H9 (cell line): ENCODE data around the gene TRIM17. TPM values are rescaled to one million over a fixed set of nuclear protein-coding genes. Genes with fewer than 3 reads are reported as not detected.

ENCODE experiments used
- DNase-seq: peaks from one replicate; pipeline ENCODE4 v3.0.0-alpha.2; 2017
- H2AFZ ChIP-seq: one replicate; pipeline ENCODE4 v1.6.1; 2013; ENCODE audit warnings: mild to moderate bottlenecking, low read length, control low read depth, moderate library complexity
- H2AK5ac ChIP-seq: 2 replicates; pipeline ENCODE4 v1.6.1; 2013; ENCODE audit warnings: low read length, control low read depth, mixed read lengths; ENCODE audit not compliant: insufficient read length
- H2BK120ac ChIP-seq: one replicate; pipeline ENCODE4 v1.6.1; 2013; ENCODE audit warnings: low read depth, mild to moderate bottlenecking, low read length, control low read depth, inconsistent platforms; ENCODE audit not compliant: poor library complexity, severe bottlenecking
- H2BK12ac ChIP-seq: 2 replicates; pipeline ENCODE4 v1.6.1; 2013; ENCODE audit warnings: low read length, control low read depth, mixed read lengths, low read depth; ENCODE audit not compliant: insufficient read length
- H2BK15ac ChIP-seq: 2 replicates; pipeline ENCODE4 v1.6.1; 2013; ENCODE audit warnings: low read depth, low read length, control low read depth
- H2BK20ac ChIP-seq: one replicate; pipeline ENCODE4 v1.6.1; 2013; ENCODE audit warnings: low read depth, mild to moderate bottlenecking, low read length, control low read depth, inconsistent platforms; ENCODE audit not compliant: poor library complexity, severe bottlenecking
- H2BK5ac ChIP-seq: 2 replicates; pipeline ENCODE4 v1.6.1; 2013; ENCODE audit warnings: low read length, control low read depth, mixed read lengths; ENCODE audit not compliant: insufficient read length
- H3K14ac ChIP-seq: 2 replicates; pipeline ENCODE4 v1.6.1; 2013; ENCODE audit warnings: low read length, control low read depth; ENCODE audit not compliant: insufficient read depth
- H3K18ac ChIP-seq: 2 replicates; pipeline ENCODE4 v1.6.1; 2013; ENCODE audit warnings: low read depth, mild to moderate bottlenecking, mixed read lengths, low read length, control low read depth; ENCODE audit not compliant: insufficient read length
- H3K23ac ChIP-seq: 2 replicates; pipeline ENCODE4 v1.6.1; 2013; ENCODE audit warnings: low read length, control low read depth, mixed read lengths, low read depth; ENCODE audit not compliant: insufficient read length
- H3K23me2 ChIP-seq: 2 replicates; pipeline ENCODE4 v1.6.1; 2013; ENCODE audit warnings: low read depth, mild to moderate bottlenecking, mixed read lengths, low read length, control low read depth; ENCODE audit not compliant: insufficient read length, poor library complexity, severe bottlenecking
- H3K27ac ChIP-seq: 2 replicates; pipeline ENCODE4 v1.5.1; 2013; ENCODE audit warnings: low read length, control low read depth, mixed read lengths, low read depth; ENCODE audit not compliant: insufficient read length
- H3K27me3 ChIP-seq: 2 replicates; pipeline ENCODE4 v1.6.1; 2013; ENCODE audit warnings: low read length, control low read depth, inconsistent platforms; ENCODE audit not compliant: insufficient read depth
- H3K4ac ChIP-seq: 2 replicates; pipeline ENCODE4 v1.6.1; 2013; ENCODE audit warnings: low read depth, mild to moderate bottlenecking, control low read depth, inconsistent platforms, low read length, moderate library complexity
- H3K4me1 ChIP-seq: 2 replicates; pipeline ENCODE4 v1.6.1; 2013; ENCODE audit warnings: low read length, control low read depth, inconsistent platforms; ENCODE audit not compliant: insufficient read depth
- H3K4me2 ChIP-seq: 2 replicates; pipeline ENCODE4 v1.6.1; 2013; ENCODE audit warnings: low read length, control low read depth, mixed read lengths; ENCODE audit not compliant: insufficient read length, insufficient read depth
- H3K56ac ChIP-seq: 2 replicates; pipeline ENCODE4 v1.6.1; 2013; ENCODE audit warnings: low read depth, mild to moderate bottlenecking, mixed read lengths, low read length, control low read depth; ENCODE audit not compliant: insufficient read length
- H3K79me1 ChIP-seq: 2 replicates; pipeline ENCODE4 v1.6.1; 2013; ENCODE audit warnings: low read depth, mild to moderate bottlenecking, moderate library complexity, low read length, control low read depth, inconsistent platforms; ENCODE audit not compliant: insufficient read depth, poor library complexity, severe bottlenecking
- H3K79me2 ChIP-seq: 2 replicates; pipeline ENCODE4 v1.6.1; 2013; ENCODE audit warnings: low read length, control low read depth, inconsistent platforms; ENCODE audit not compliant: insufficient read depth
- H3K9ac ChIP-seq: 2 replicates; pipeline ENCODE4 v1.6.1; 2013; ENCODE audit warnings: low read length, control low read depth, mixed read lengths; ENCODE audit not compliant: insufficient read length; ENCODE audit errors: extremely low read depth
- H3K9me3 ChIP-seq: one replicate; pipeline ENCODE4 v1.6.1; 2013; ENCODE audit warnings: low read depth, low read length, inconsistent platforms; ENCODE audit not compliant: control insufficient read depth
- H3T11ph ChIP-seq: one replicate; pipeline ENCODE4 v1.6.1; 2013; ENCODE audit warnings: mild to moderate bottlenecking, low read length, control low read depth, inconsistent platforms
- H4K20me1 ChIP-seq: one replicate; pipeline ENCODE4 v1.6.1; 2013; ENCODE audit not compliant: control insufficient read depth, insufficient read length, insufficient read depth
- H4K5ac ChIP-seq: 2 replicates; pipeline ENCODE4 v1.6.1; 2013; ENCODE audit warnings: low read depth, mild to moderate bottlenecking, mixed read lengths, low read length, control low read depth; ENCODE audit not compliant: insufficient read length
- H4K8ac ChIP-seq: replicated peaks from 2 replicates; pipeline ENCODE4 v1.6.1; 2013; ENCODE audit warnings: low read length, control low read depth, mixed read lengths, low read depth; ENCODE audit not compliant: insufficient read length
- H4K91ac ChIP-seq: 2 replicates; pipeline ENCODE4 v1.6.1; 2013; ENCODE audit warnings: low read depth, mild to moderate bottlenecking, moderate library complexity, mixed read lengths, low read length, control low read depth; ENCODE audit not compliant: insufficient read length
- H3K27ac Mint-ChIP-seq, 3 experiments: 2 replicates in 2 of 3; 3 replicates in 1 of 3; pipeline ENCODE4 v1.8.0; 2020 to 2021; ENCODE audit warnings: mixed read lengths in 3 of 3, mild to moderate bottlenecking in 1 of 3, moderate library complexity in 1 of 3
- H3K27me3 Mint-ChIP-seq: 2 replicates; pipeline ENCODE4 v1.8.0; 2021; ENCODE audit warnings: low read depth, mild to moderate bottlenecking, moderate library complexity, mixed read lengths
- H3K36me3 Mint-ChIP-seq, 3 experiments: 2 replicates in 2 of 3; 3 replicates in 1 of 3; pipeline ENCODE4 v1.8.0; 2020 to 2021; ENCODE audit warnings: low read depth in 3 of 3, mixed read lengths in 3 of 3; ENCODE audit not compliant: insufficient read depth in 1 of 3
- H3K4me1 Mint-ChIP-seq, 2 experiments: 2 replicates each; pipeline ENCODE4 v1.8.0; 2020; ENCODE audit warnings: mixed read lengths in 2 of 2
- H3K4me3 Mint-ChIP-seq, 2 experiments: 2 replicates in 1 of 2; 3 replicates in 1 of 2; pipeline ENCODE4 v1.8.0; 2020 to 2021; ENCODE audit warnings: mild to moderate bottlenecking in 2 of 2, mixed read lengths in 2 of 2, moderate library complexity in 1 of 2
- H3K9me3 Mint-ChIP-seq, 2 experiments: 2 replicates in 1 of 2; 3 replicates in 1 of 2; pipeline ENCODE4 v1.8.0; 2020; ENCODE audit warnings: mild to moderate bottlenecking in 2 of 2, mixed read lengths in 2 of 2, moderate library complexity in 1 of 2
- whole genome bisulfite sequencing: extraction: QIAGEN DNeasy Blood & Tissue Kit; methylation state at CpG from one replicate; pipeline ENCODE4 v1.1.7; 2013; ENCODE audit warnings: missing lambda C conversion rate, low lambda C conversion rate, mixed read lengths; ENCODE audit not compliant: insufficient read length; ENCODE audit errors: extremely low coverage; 5-methylcytosine and 5-hydroxymethylcytosine counted together
- total RNA-seq: library from RNA; stranded (reverse); gene quantifications from 2 replicates; pipeline ENCODE4 v1.2.1, GENCODE V29; 2021
- TF ChIP-seq, protein P1 (sequence below): fragments of 200-600 bp; sonication (generic); conservative IDR thresholded peaks from 3 replicates; pipeline ENCODE4 v1.8.0; 2021; ENCODE audit warnings: antibody characterized with exemption, mild to moderate bottlenecking

The TRIM17 gene
- total RNA-seq, 1 experiment from 2014 or later, result 2.8 TPM

DNA sequence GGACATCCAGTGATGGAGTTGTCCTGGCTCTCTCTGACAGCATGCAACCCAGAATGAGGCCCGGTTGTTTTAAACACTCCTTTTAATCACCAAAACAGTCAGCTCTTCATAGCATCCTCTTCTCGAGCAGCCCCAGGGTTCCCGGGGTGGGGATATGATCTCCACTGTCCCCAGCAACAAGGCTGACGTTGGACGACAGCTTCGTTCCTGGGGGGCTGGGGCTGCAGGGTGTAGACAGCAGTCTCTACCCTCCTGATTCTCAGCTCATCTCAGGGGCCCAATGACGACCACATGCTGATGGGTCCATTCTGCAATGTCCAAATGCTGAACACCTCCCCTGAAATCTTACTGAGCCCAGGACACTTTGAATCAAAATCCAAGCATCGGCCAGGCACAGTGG lies 37.0 kb downstream of the TRIM17 start:
- Mint-ChIP-seq H3K27ac (no peak overlapping the region), H3K36me3 (no peaks in the 10 kb centered on the region), H3K9me3 (no peaks in the 10 kb centered on the region), H3K27me3 (peaks cover 63% of the 10 kb centered on the region), H3K4me1 (peaks cover 9 to 17% of the 10 kb centered on the region in 2 experiments), H3K4me3 (peak overlapping the region in 1 of 2 experiments; percentile 90; a peak in 4 of 5 replicates)
- Histone ChIP-seq H4K8ac (no peak overlapping the region), H2BK15ac (no peak overlapping the region), H3K23ac (no peak overlapping the region), H3K23me2 (peaks cover 12% of the 10 kb centered on the region), H2BK12ac (no peak overlapping the region), H3T11ph (no peak overlapping the region), H4K91ac (no peak overlapping the region), H3K27ac (no peak overlapping the region), H3K79me2 (no peaks in the 10 kb centered on the region), H3K79me1 (no peaks in the 10 kb centered on the region), H4K5ac (no peak overlapping the region), H2AFZ (no peak overlapping the region), H3K4me2 (peak overlapping the region; percentile 55), H3K27me3 (peaks cover 9% of the 10 kb centered on the region; the same call in 1 of the 2 replicates), H4K20me1 (no peaks in the 10 kb centered on the region), H2BK120ac (no peak overlapping the region), H3K9ac (no peak overlapping the region), H3K18ac (no peak overlapping the region), H3K56ac (no peak overlapping the region), H3K9me3 (no peaks in the 10 kb centered on the region), H2BK5ac (no peak overlapping the region), H3K4me1 (no peaks in the 10 kb centered on the region), H2AK5ac (no peak overlapping the region), H2BK20ac (no peak overlapping the region), H3K4ac (no peak overlapping the region), H3K14ac (no peak overlapping the region)
- TF ChIP-seq, protein P1, sequence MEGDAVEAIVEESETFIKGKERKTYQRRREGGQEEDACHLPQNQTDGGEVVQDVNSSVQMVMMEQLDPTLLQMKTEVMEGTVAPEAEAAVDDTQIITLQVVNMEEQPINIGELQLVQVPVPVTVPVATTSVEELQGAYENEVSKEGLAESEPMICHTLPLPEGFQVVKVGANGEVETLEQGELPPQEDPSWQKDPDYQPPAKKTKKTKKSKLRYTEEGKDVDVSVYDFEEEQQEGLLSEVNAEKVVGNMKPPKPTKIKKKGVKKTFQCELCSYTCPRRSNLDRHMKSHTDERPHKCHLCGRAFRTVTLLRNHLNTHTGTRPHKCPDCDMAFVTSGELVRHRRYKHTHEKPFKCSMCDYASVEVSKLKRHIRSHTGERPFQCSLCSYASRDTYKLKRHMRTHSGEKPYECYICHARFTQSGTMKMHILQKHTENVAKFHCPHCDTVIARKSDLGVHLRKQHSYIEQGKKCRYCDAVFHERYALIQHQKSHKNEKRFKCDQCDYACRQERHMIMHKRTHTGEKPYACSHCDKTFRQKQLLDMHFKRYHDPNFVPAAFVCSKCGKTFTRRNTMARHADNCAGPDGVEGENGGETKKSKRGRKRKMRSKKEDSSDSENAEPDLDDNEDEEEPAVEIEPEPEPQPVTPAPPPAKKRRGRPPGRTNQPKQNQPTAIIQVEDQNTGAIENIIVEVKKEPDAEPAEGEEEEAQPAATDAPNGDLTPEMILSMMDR, result no peak
- no peak for DNase-seq
- no CpG with 5 or more reads among the region's 8 CpGs for WGBS
